GM12878 (cell line): Measurements from ENCODE around the gene TNFAIP8L3.

Experiments used
- EZH2 ChIP-seq: IDR thresholded peaks from 2 replicates; pipeline ENCODE4 v1.6.1; 2012; ENCODE audit warnings: low read depth, mild to moderate bottlenecking, control low read depth, inconsistent platforms, low read length, borderline replicate concordance; ENCODE audit not compliant: control insufficient read depth
- GABPA ChIP-seq: IDR thresholded peaks from 2 replicates; pipeline ENCODE4 v1.6.1; 2014; ENCODE audit warnings: antibody characterized with exemption, low read depth, mild to moderate bottlenecking, inconsistent platforms
- JUNB ChIP-seq: IDR thresholded peaks from 2 replicates; pipeline ENCODE4 v1.6.1; 2016; ENCODE audit warnings: antibody characterized with exemption, mild to moderate bottlenecking
- POLR2A ChIP-seq: IDR thresholded peaks from 2 replicates; pipeline ENCODE4 v1.6.1; 2011; ENCODE audit warnings: low read depth, mild to moderate bottlenecking, low read length
- SUZ12 ChIP-seq: fragments of 200-600 bp; sonication (generic); IDR thresholded peaks from one replicate; pipeline ENCODE4 v1.6.1; 2018; ENCODE audit warnings: antibody characterized with exemption, mild to moderate bottlenecking; ENCODE audit not compliant: unreplicated experiment
- TF ChIP-seq, protein P1 (sequence below), 3 experiments: IDR thresholded peaks in 2 of 3; conservative IDR thresholded peaks in 1 of 3; 2 replicates each; pipeline ENCODE4 v1.5.1; 2011; ENCODE audit warnings: low read depth in 3 of 3, low read length in 3 of 3, mild to moderate bottlenecking in 3 of 3, control low read depth in 2 of 3, moderate library complexity in 2 of 3, inconsistent platforms in 1 of 3, mixed read lengths in 1 of 3; ENCODE audit not compliant: control insufficient read depth in 2 of 3, insufficient read depth in 1 of 3; ENCODE audit errors: extremely low read depth in 1 of 3

DNA sequence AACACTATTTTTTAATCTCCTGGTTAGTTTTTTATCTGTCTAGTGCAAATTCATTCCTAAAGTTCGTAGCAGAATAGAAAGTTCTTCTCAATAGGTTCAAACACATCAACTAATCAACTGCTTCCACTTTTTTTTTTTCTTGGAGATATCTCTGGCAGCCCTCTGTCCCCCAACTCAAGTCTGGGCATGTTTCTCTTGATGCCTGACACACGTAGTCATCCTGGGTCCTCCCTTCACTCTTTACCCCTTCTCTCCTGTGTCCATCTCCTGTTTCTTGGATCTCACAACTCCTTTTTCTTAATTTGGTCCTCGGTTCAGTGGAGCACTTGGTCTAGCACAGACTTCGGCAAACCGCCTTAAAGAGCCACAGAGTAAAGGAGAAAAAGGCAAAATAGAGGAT lies 14.4 kb downstream of the TNFAIP8L3 start:
- no peak for TF ChIP-seq GABPA
- no peak for TF ChIP-seq SUZ12
- TF ChIP-seq POLR2A = no peak
- TF ChIP-seq EZH2 = no peak
- no peak for TF ChIP-seq JUNB
- TF ChIP-seq, protein P1, sequence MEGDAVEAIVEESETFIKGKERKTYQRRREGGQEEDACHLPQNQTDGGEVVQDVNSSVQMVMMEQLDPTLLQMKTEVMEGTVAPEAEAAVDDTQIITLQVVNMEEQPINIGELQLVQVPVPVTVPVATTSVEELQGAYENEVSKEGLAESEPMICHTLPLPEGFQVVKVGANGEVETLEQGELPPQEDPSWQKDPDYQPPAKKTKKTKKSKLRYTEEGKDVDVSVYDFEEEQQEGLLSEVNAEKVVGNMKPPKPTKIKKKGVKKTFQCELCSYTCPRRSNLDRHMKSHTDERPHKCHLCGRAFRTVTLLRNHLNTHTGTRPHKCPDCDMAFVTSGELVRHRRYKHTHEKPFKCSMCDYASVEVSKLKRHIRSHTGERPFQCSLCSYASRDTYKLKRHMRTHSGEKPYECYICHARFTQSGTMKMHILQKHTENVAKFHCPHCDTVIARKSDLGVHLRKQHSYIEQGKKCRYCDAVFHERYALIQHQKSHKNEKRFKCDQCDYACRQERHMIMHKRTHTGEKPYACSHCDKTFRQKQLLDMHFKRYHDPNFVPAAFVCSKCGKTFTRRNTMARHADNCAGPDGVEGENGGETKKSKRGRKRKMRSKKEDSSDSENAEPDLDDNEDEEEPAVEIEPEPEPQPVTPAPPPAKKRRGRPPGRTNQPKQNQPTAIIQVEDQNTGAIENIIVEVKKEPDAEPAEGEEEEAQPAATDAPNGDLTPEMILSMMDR (IDR thresholded peaks at IDR 0.05 in 2 of 3, conservative IDR thresholded peaks at IDR 0.05 in 1 of 3; ENCODE audit: control insufficient read depth in 2 of 3, extremely low read depth in 1 of 3, insufficient read depth in 1 of 3, low read depth in 3 of 3, low read length in 3 of 3) = no peak
